Bronchus fibroblast of lung (primary cell): ENCODE data around the gene SPSB2. TPM values are rescaled to one million over a fixed set of nuclear protein-coding genes. Genes with fewer than 3 reads are reported as not detected.

ENCODE experiments used
- total RNA-seq: library from RNA; depleted of rRNA; stranded (reverse); fragments of >200 nt; gene quantifications from 2 replicates; pipeline ENCODE4 v1.2.3, GENCODE V29; 2015

SPSB2 gene
- total RNA-seq, result 12.6 and 15.6 TPM in 2 replicates

GRCh38 chr12:6873094-6874014, at the start of gene SPSB2:
Gene SPSB2, minus strand, starts transcription at chr12:6873303. Its CDS starts 402 bp downstream, at chr12:6872901.

GRCh38 chr12:6914246-6914946, 41.3 kb upstream of the SPSB2 start, which contains the start of gene ENO2:
Gene ENO2, plus strand, starts transcription at chr12:6914580. Its CDS starts 1,253 bp downstream, at chr12:6915833.

GRCh38 chr12:6904280-6905276, 31.5 kb upstream of the SPSB2 start, which contains the start of gene LRRC23:
Gene LRRC23, plus strand, starts transcription at chr12:6904822. Its CDS starts 812 bp downstream, at chr12:6905634.

GRCh38 chr12:6867413-6868210, 5.5 kb downstream of the SPSB2 start, which contains the start of gene TPI1:
Gene TPI1, plus strand, starts transcription at chr12:6867531. Its CDS starts 36 bp downstream, at chr12:6867567.

GRCh38 chr12:6851921-6852650, 21.0 kb downstream of the SPSB2 start, which contains the start of gene USP5:
Gene USP5, plus strand, starts transcription at chr12:6852150. Its CDS starts 30 bp downstream, at chr12:6852180.

GRCh38 chr12:6851153-6851920, 21.8 kb downstream of the SPSB2 start, which contains the start of gene CDCA3:
Gene CDCA3, minus strand, starts transcription at chr12:6851286. Its CDS starts 334 bp downstream, at chr12:6850952.

GRCh38 chr12:6840761-6841515, 32.2 kb downstream of the SPSB2 start, which contains the start of gene GNB3:
Gene GNB3, plus strand, starts transcription at chr12:6840925. Its CDS starts 363 bp downstream, at chr12:6841288.

GRCh38 chr12:6827982-6828780, 44.9 kb downstream of the SPSB2 start, which contains the start of gene P3H3:
Gene P3H3, plus strand, starts transcription at chr12:6828407. Its CDS starts 34 bp downstream, at chr12:6828441.

GRCh38 chr12:6821591-6822425, 51.3 kb downstream of the SPSB2 start, which contains the start of gene GPR162:
Gene GPR162, plus strand, starts transcription at chr12:6821821. Its CDS starts 2,078 bp downstream, at chr12:6823899.

Other genes starting within 250 kb of the SPSB2 start
- 0.17 TPM in 1 of 2 replicates, not detected in the other for gene LPAR5, start 237.3 kb downstream of the SPSB2 start, total RNA-seq
- gene ACRBP, start 225.9 kb downstream of the SPSB2 start, total RNA-seq, result 0.89 and 1.0 TPM in 2 replicates
- gene ING4, start 210.2 kb downstream of the SPSB2 start, total RNA-seq, result 28.7 TPM in 2 replicates
- 21.4 and 24.5 TPM in 2 replicates for gene ZNF384, start 183.9 kb downstream of the SPSB2 start, total RNA-seq
- 0.17 and 0.74 TPM in 2 replicates for gene PIANP, start 172.5 kb downstream of the SPSB2 start, total RNA-seq
- 95.1 and 98.9 TPM in 2 replicates for gene COPS7A, start 149.3 kb downstream of the SPSB2 start, total RNA-seq
- gene MLF2, start 120.2 kb downstream of the SPSB2 start, total RNA-seq, result 235 and 236 TPM in 2 replicates
- 146 and 275 TPM in 2 replicates for gene PTMS, start 106.9 kb downstream of the SPSB2 start, total RNA-seq
- 0.17 and 0.74 TPM in 2 replicates for gene LAG3, start 100.8 kb downstream of the SPSB2 start, total RNA-seq
- 3.3 and 5.2 TPM in 2 replicates for gene CD4, start 83.8 kb downstream of the SPSB2 start, total RNA-seq
- 2.0 and 2.7 TPM in 2 replicates for gene GPR162, start 51.5 kb downstream of the SPSB2 start, total RNA-seq
- 48.6 and 54.1 TPM in 2 replicates for gene P3H3, start 44.9 kb downstream of the SPSB2 start, total RNA-seq
- 1.3 and 2.2 TPM in 2 replicates for gene GNB3, start 32.4 kb downstream of the SPSB2 start, total RNA-seq
- 103 and 118 TPM in 2 replicates for gene CDCA3, start 22.0 kb downstream of the SPSB2 start, total RNA-seq
- gene USP5, start 21.2 kb downstream of the SPSB2 start, total RNA-seq, result 80.7 and 84.2 TPM in 2 replicates
- 1,045 and 1,081 TPM in 2 replicates for gene TPI1, start 5.8 kb downstream of the SPSB2 start, total RNA-seq
- gene LRRC23, start 31.5 kb upstream of the SPSB2 start, total RNA-seq, result 8.8 and 10.8 TPM in 2 replicates
- 9.6 and 10.4 TPM in 2 replicates for gene ENO2, start 41.3 kb upstream of the SPSB2 start, total RNA-seq
- 12.1 and 14.6 TPM in 2 replicates for gene ATN1, start 54.7 kb upstream of the SPSB2 start, total RNA-seq
- not detected in 2 replicates for gene RNU7-1, start 70.5 kb upstream of the SPSB2 start, total RNA-seq
- 267 and 309 TPM in 2 replicates for gene C12orf57, start 70.7 kb upstream of the SPSB2 start, total RNA-seq
- 4.9 and 5.4 TPM in 2 replicates for gene PTPN6, start 78.1 kb upstream of the SPSB2 start, total RNA-seq
- gene PHB2, start 97.4 kb upstream of the SPSB2 start, total RNA-seq, result 372 and 405 TPM in 2 replicates
- 48.4 and 58.4 TPM in 2 replicates for gene EMG1, start 97.6 kb upstream of the SPSB2 start, total RNA-seq
- gene LPCAT3, start 145.2 kb upstream of the SPSB2 start, total RNA-seq, result 21.5 and 21.7 TPM in 2 replicates
- gene C1S, start 187.4 kb upstream of the SPSB2 start, total RNA-seq, result 29.8 and 36.6 TPM in 2 replicates
- gene C1R, start 219.1 kb upstream of the SPSB2 start, total RNA-seq, result 101 and 103 TPM in 2 replicates
- 26.2 and 26.9 TPM in 2 replicates for gene C1RL, start 235.9 kb upstream of the SPSB2 start, total RNA-seq